H1 (cell line): Measurements from ENCODE around the gene NUDCD2. TPM values are rescaled to one million over a fixed set of nuclear protein-coding genes. Genes with fewer than 3 reads are reported as not detected.

Source experiments
- CTCF ChIA-PET: fragments of 300-600 bp; sonication (Branson Sonifier 250); formaldehyde crosslinking; loops from one replicate; lab custom pipeline; 2021; ENCODE audit not compliant: partially characterized antibody; lab: Charles Lee
- POLR2A ChIA-PET: fragments of 300-600 bp; sonication (Branson Sonifier 250); formaldehyde crosslinking; loops from one replicate; lab custom pipeline; 2021; ENCODE audit warnings: inconsistent platforms; ENCODE audit not compliant: partially characterized antibody; lab: Charles Lee
- DNase-seq, 2 experiments: peaks; one replicate each; pipeline versions ENCODE4 v3.0.0 to v3.0.0-alpha.2; 2010 to 2022; ENCODE audit warnings: low spot score in 2 of 2, low read depth in 1 of 2, mixed read lengths in 1 of 2
- FAIRE-seq: peaks from 2 replicates; lab custom pipeline; 2011; peaks lifted over from hg19 to GRCh38; lab: Jason Lieb, UNC
- H2AFZ ChIP-seq: 2 replicates; pipeline ENCODE4 v1.8.1; 2012; ENCODE audit warnings: low read length, inconsistent platforms
- H2AK5ac ChIP-seq: 2 replicates; pipeline ENCODE4 v1.6.1; 2013; ENCODE audit warnings: low read depth, low read length
- H2BK120ac ChIP-seq: replicated peaks from 2 replicates; pipeline ENCODE3; 2013; ENCODE audit warnings: low read depth, low read length, inconsistent platforms
- H2BK12ac ChIP-seq: 2 replicates; pipeline ENCODE4 v1.6.1; 2013; ENCODE audit warnings: low read depth, low read length
- H2BK15ac ChIP-seq: 2 replicates; pipeline ENCODE4 v1.6.1; 2013; ENCODE audit warnings: low read length
- H2BK20ac ChIP-seq: 2 replicates; pipeline ENCODE4 v1.6.1; 2013; ENCODE audit warnings: low read length
- H2BK5ac ChIP-seq: 2 replicates; pipeline ENCODE4 v1.6.1; 2013; ENCODE audit warnings: low read depth, low read length
- H3K14ac ChIP-seq: 2 replicates; pipeline ENCODE4 v1.6.1; 2013; ENCODE audit warnings: inconsistent platforms; ENCODE audit not compliant: insufficient read length
- H3K18ac ChIP-seq: 2 replicates; pipeline ENCODE4 v1.6.1; 2013; ENCODE audit warnings: low read length; ENCODE audit errors: extremely low read depth
- H3K23ac ChIP-seq: 2 replicates; pipeline ENCODE4 v1.6.1; 2013; ENCODE audit warnings: inconsistent platforms; ENCODE audit not compliant: insufficient read length
- H3K23me2 ChIP-seq: 2 replicates; pipeline ENCODE4 v1.6.1; 2013; ENCODE audit warnings: low read depth, low read length
- H3K27ac ChIP-seq: 2 replicates; pipeline ENCODE4 v1.6.1; 2011; ENCODE audit warnings: low read depth, low read length, inconsistent platforms
- H3K27me3 ChIP-seq, 4 experiments: replicated peaks in 1 of 4; 1 replicate in 1 of 4; 2 replicates in 3 of 4; pipeline versions ENCODE4 v1.6.1 to v1.8.1; 2011 to 2013; ENCODE audit warnings: low read length in 3 of 4, mild to moderate bottlenecking in 3 of 4, inconsistent platforms in 2 of 4, mixed read lengths in 2 of 4, moderate library complexity in 1 of 4; ENCODE audit not compliant: control insufficient read depth in 3 of 4, insufficient read depth in 3 of 4; ENCODE audit errors: extremely low read depth in 1 of 4
- H3K36me3 ChIP-seq, 4 experiments: 2 replicates each; pipeline versions ENCODE4 v1.6.1 to v1.8.1; 2011 to 2013; ENCODE audit warnings: mild to moderate bottlenecking in 4 of 4, low read length in 3 of 4, moderate library complexity in 2 of 4, control low read depth in 1 of 4, inconsistent platforms in 1 of 4; ENCODE audit not compliant: insufficient read depth in 4 of 4, control insufficient read depth in 2 of 4
- H3K4ac ChIP-seq: replicated peaks from 2 replicates; pipeline ENCODE3; 2013; ENCODE audit warnings: low read length, low read depth, mixed read lengths, inconsistent platforms; ENCODE audit not compliant: insufficient read length
- H3K4me1 ChIP-seq, 4 experiments: replicated peaks in 1 of 4; 1 replicate in 1 of 4; 2 replicates in 3 of 4; pipeline versions ENCODE4 v1.6.1 to v1.8.1; 2011 to 2013; ENCODE audit warnings: low read length in 3 of 4, inconsistent platforms in 2 of 4, mixed read lengths in 1 of 4; ENCODE audit not compliant: insufficient read depth in 4 of 4, control insufficient read depth in 3 of 4
- H3K4me2 ChIP-seq, 2 experiments: 2 replicates each; pipeline versions ENCODE4 v1.6.1 to v1.8.1; 2011 to 2013; ENCODE audit warnings: low read depth in 2 of 2, low read length in 2 of 2, control low read depth in 1 of 2, inconsistent platforms in 1 of 2, mild to moderate bottlenecking in 1 of 2; ENCODE audit not compliant: insufficient read depth in 1 of 2
- H3K4me3 ChIP-seq, 4 experiments: fragments of 200-600, 300-600 bp in 1 of 4; sonication (generic), shearing (Covaris generic), sonication (Bioruptor Twin) in 1 of 4; 2 replicates each; pipeline versions ENCODE4 v1.5.1 to v1.8.1; 2011 to 2016; ENCODE audit warnings: low read length in 4 of 4, low read depth in 3 of 4, control low read depth in 2 of 4, inconsistent platforms in 2 of 4, mild to moderate bottlenecking in 2 of 4, mixed read lengths in 1 of 4, moderate library complexity in 1 of 4; ENCODE audit not compliant: insufficient read depth in 2 of 4; ENCODE audit errors: extremely low read depth in 1 of 4
- H3K56ac ChIP-seq: replicated peaks from 2 replicates; pipeline ENCODE3; 2013; ENCODE audit warnings: low read depth, mild to moderate bottlenecking, mixed read lengths, low read length, inconsistent platforms; ENCODE audit not compliant: insufficient read length
- H3K79me1 ChIP-seq: 2 replicates; pipeline ENCODE4 v1.6.1; 2013; ENCODE audit warnings: low read depth, low read length, control low read depth
- H3K79me2 ChIP-seq, 2 experiments: 2 replicates each; pipeline versions ENCODE4 v1.6.1 to v1.8.1; 2012 to 2013; ENCODE audit warnings: low read length in 2 of 2, mild to moderate bottlenecking in 2 of 2, inconsistent platforms in 1 of 2; ENCODE audit not compliant: insufficient read depth in 2 of 2, control insufficient read depth in 1 of 2
- H3K9ac ChIP-seq, 4 experiments: replicated peaks in 1 of 4; 1 replicate in 1 of 4; 2 replicates in 3 of 4; pipeline versions ENCODE4 v1.6.1 to v1.8.1; 2011 to 2013; ENCODE audit warnings: low read depth in 3 of 4, low read length in 3 of 4, control low read depth in 2 of 4, mild to moderate bottlenecking in 2 of 4, moderate library complexity in 2 of 4, inconsistent platforms in 1 of 4; ENCODE audit errors: extremely low read depth in 1 of 4
- H3K9me3 ChIP-seq, 2 experiments: 2 replicates each; pipeline versions ENCODE4 v1.6.1 to v1.8.1; 2012 to 2013; ENCODE audit warnings: mild to moderate bottlenecking in 2 of 2, moderate library complexity in 2 of 2, control low read depth in 1 of 2, inconsistent platforms in 1 of 2, low read depth in 1 of 2, low read length in 1 of 2, mixed read lengths in 1 of 2; ENCODE audit not compliant: insufficient read depth in 2 of 2
- H4K20me1 ChIP-seq, 2 experiments: replicated peaks in 1 of 2; 2 replicates each; pipeline versions ENCODE3 to v1.8.1; 2011 to 2013; ENCODE audit warnings: inconsistent platforms in 2 of 2, low read length in 2 of 2, mild to moderate bottlenecking in 1 of 2; ENCODE audit not compliant: insufficient read depth in 2 of 2, control insufficient read depth in 1 of 2
- H4K5ac ChIP-seq: 2 replicates; pipeline ENCODE4 v1.6.1; 2013; ENCODE audit warnings: low read length, low read depth, mixed read lengths, inconsistent platforms; ENCODE audit not compliant: insufficient read length
- H4K8ac ChIP-seq: 2 replicates; pipeline ENCODE4 v1.8.0; 2013; ENCODE audit warnings: mild to moderate bottlenecking, moderate library complexity, low read length, inconsistent platforms; ENCODE audit not compliant: insufficient read depth; ENCODE audit errors: extremely low read depth
- H4K91ac ChIP-seq: replicated peaks from 2 replicates; pipeline ENCODE3; 2013; ENCODE audit warnings: low read length, mixed read lengths, inconsistent platforms; ENCODE audit not compliant: insufficient read length
- ASH2L ChIP-seq: fragments of 200-600, 300-600 bp; sonication (generic); IDR thresholded peaks from one replicate; pipeline ENCODE4 v1.7.1; 2017; ENCODE audit warnings: low read length
- NANOG ChIP-seq: IDR thresholded peaks from 2 replicates; pipeline ENCODE4 v1.6.1; 2011; ENCODE audit warnings: low read length, low read depth, mild to moderate bottlenecking, inconsistent platforms; ENCODE audit not compliant: insufficient read depth, poor library complexity, severe bottlenecking
- RXRA ChIP-seq: IDR thresholded peaks from 2 replicates; pipeline ENCODE4 v1.6.1; 2011; ENCODE audit warnings: low read depth, mild to moderate bottlenecking, low read length, moderate library complexity; ENCODE audit not compliant: insufficient read depth
- WGBS, 2 experiments: shearing (Covaris generic) in 1 of 2; methylation state at CpG; one replicate each; pipeline versions ENCODE4 v1.1.6 to v1.1.7; 2013 to 2015; ENCODE audit warnings: low lambda C conversion rate in 2 of 2, mixed read lengths in 2 of 2, inconsistent platforms in 1 of 2, low coverage in 1 of 2, missing lambda C conversion rate in 1 of 2; ENCODE audit not compliant: insufficient replicate concordance in 2 of 2, insufficient coverage in 1 of 2, insufficient read length in 1 of 2; ENCODE audit errors: extremely low coverage in 1 of 2, missing lambda C conversion rate in 1 of 2; 5-methylcytosine and 5-hydroxymethylcytosine counted together
- polyA plus RNA-seq, 7 experiments: library from polyadenylated mRNA; depleted of rRNA in 3 of 7; stranded (reverse) in 5 of 7; unstranded in 2 of 7; fragments of >200 nt in 5 of 7; fragments of 200-250 nt in 2 of 7; gene quantifications; 1 replicate in 5 of 7; 2 replicates in 1 of 7; 4 replicates in 1 of 7; pipeline versions ENCODE4 v1.2.1 to v1.2.3, GENCODE V29; 2011 to 2013; ENCODE audit warnings: missing spikeins in 2 of 7, mixed read lengths in 2 of 7
- total RNA-seq: library from RNA; stranded (reverse); fragmentation: NEBNext Ultra II Directional; extraction: Animal tissue kit (Norgen Biotek cat#: 25700); gene quantifications from 2 replicates; pipeline ENCODE4 v1.2.1, GENCODE V29; 2021

The NUDCD2 gene
- total and polyA plus RNA-seq, 2 of the 8 experiments (the other 6 are each of a cell fraction or from before 2014, with no cell fraction given): 12.2 to 59.5 TPM

GRCh38 chr5:163456029-163456589 lies 3.8 kb downstream of the NUDCD2 start:
- Histone ChIP-seq H2AFZ (no peak overlapping the region), H3K9ac (no peak overlapping the region), H2BK120ac (no peak overlapping the region), H3K79me1 (no peaks in the 10 kb centered on the region; the same call in 1 of the 2 replicates), H2BK12ac (no peak overlapping the region), H2BK15ac (no peak overlapping the region), H4K91ac (no peak overlapping the region), H3K36me3 (peaks cover 2 to 42% (median 11%) of the 10 kb centered on the region in 4 experiments; a peak in 5 of 8 replicates), H3K23ac (no peak overlapping the region), H3K56ac (no peak overlapping the region), H4K5ac (no peak overlapping the region), H3K4me1 (peaks cover 0 to 3% (median 0%) of the 10 kb centered on the region in 4 experiments; a peak in 2 of 7 replicates), H2AK5ac (no peak overlapping the region), H2BK20ac (no peak overlapping the region), H4K20me1 (no peaks in the 10 kb centered on the region), H4K8ac (no peak overlapping the region), H3K4me3 (no peak overlapping the region), H3K4me2 (no peak overlapping the region), H2BK5ac (no peak overlapping the region), H3K9me3 (no peaks in the 10 kb centered on the region), H3K27ac (no peak overlapping the region), H3K4ac (no peak overlapping the region), H3K18ac (no peak overlapping the region), H3K23me2 (peaks cover 6% of the 10 kb centered on the region), H3K14ac (no peak overlapping the region), H3K27me3 (no peaks in the 10 kb centered on the region), H3K79me2 (peaks cover 5 to 24% of the 10 kb centered on the region in 2 experiments; a peak in 3 of 4 replicates)
- DNase-seq (no peak), FAIRE-seq (no peak)
- no peak for TF ChIP-seq NANOG
- TF ChIP-seq RXRA: no peak
- TF ChIP-seq ASH2L: no peak
- POLR2A ChIA-PET: interaction anchor here (1.0 to 9.6 kb wide), 3 partner anchors 9 to 25 kb away, joined by 3 to 189 read pairs (median 3); partner anchors contain the start of gene CCNG1
- WGBS, 2 experiments: 91% methylated on average over 2 of the region's 2 CpGs; no CpG with 5 or more reads in 1 of the 2 experiments
- CTCF ChIA-PET: no interaction called here
